ENCODE measurements around the gene FOSB. TPM values are rescaled to one million over a fixed set of nuclear protein-coding genes. Genes with fewer than 3 reads are reported as not detected.

FOSB gene
- total and polyA plus RNA-seq, 9 of the 15 experiments (the other 6 are each of a cell fraction or from before 2014, with no cell fraction given): 0.11 to 2.7 (median 0.73) TPM

- TF ChIP-seq ARID4B (CRISPR knock-in tag; IDR thresholded peaks at IDR 0.05) (no peak; the same call in 1 of the 2 replicates), PCBP1 (IDR thresholded peaks at IDR 0.05; ENCODE audit: low read depth, low read length, poor library complexity, severe bottlenecking) (no peak), RBBP5 (IDR thresholded peaks at IDR 0.05; ENCODE audit: borderline replicate concordance, insufficient read depth, low read length, poor library complexity, severe bottlenecking) (no peak), ZNF589 (CRISPR knock-in tag; IDR thresholded peaks at IDR 0.05; ENCODE audit: low read depth) (no peak), NEUROD1 (IDR thresholded peaks at IDR 0.05; ENCODE audit: borderline replicate concordance, low read depth, low read length, partially characterized antibody) (no peak), HOMEZ (CRISPR knock-in tag; IDR thresholded peaks at IDR 0.05) (no peak), PHB (CRISPR knock-in tag; IDR thresholded peaks at IDR 0.05) (no peak), PHF8 (IDR thresholded peaks at IDR 0.05; ENCODE audit: borderline replicate concordance, low read length) (no peak), POLR3A (IDR thresholded peaks at IDR 0.05; ENCODE audit: borderline replicate concordance, extremely low read depth, insufficient read depth, insufficient read length) (no peak)
These were observed 27.5 kb upstream of the FOSB start (continued) for GRCh38 chr19:45440259-45440638.
